PC-9 (cell line): ENCODE measurements around the gene PPP1R37.

Experiments
- CTCF ChIP-seq: fragments of 200-600 bp; sonication (generic); conservative IDR thresholded peaks from 2 replicates; pipeline ENCODE4 v1.6.1; 2017; ENCODE audit warnings: mixed run types, antibody characterized with exemption, mild to moderate bottlenecking, moderate library complexity
- EZH2 ChIP-seq: fragments of 200-600 bp; sonication (generic); IDR thresholded peaks from 2 replicates; pipeline ENCODE4 v1.8.0; 2017; ENCODE audit warnings: antibody characterized with exemption, low read depth

- TF ChIP-seq EZH2 (no peak), CTCF (no peak)
Measured at GRCh38 chr19:45179892-45180370, 87.0 kb downstream of the PPP1R37 start.
